Activated CD4-positive, alpha-beta T cell treated with anti-CD3 and anti-CD28 coated beads for 36 hours (primary cell): ENCODE results near the gene UBQLNL. TPM values are rescaled to one million over a fixed set of nuclear protein-coding genes. Genes with fewer than 3 reads are reported as not detected.
A peak's percentile ranks its signal among the peaks of the same experiment; 100 is the strongest.

ENCODE experiments used
- ATAC-seq: fragments of 200-7000 bp; cut with Tn5 transposase; one replicate; pipeline ENCODE4 v1.10.0; 2021; ENCODE audit warnings: mild to moderate bottlenecking, moderate library complexity
- CTCF ChIA-PET: fragments of 350-600 bp; sonication (Branson Sonifier 250); formaldehyde crosslinking; loops from one replicate; lab custom pipeline; 2021; ENCODE audit warnings: antibody characterized with exemption; lab: Charles Lee
- POLR2A ChIA-PET: fragments of 350-600 bp; sonication (Branson Sonifier 250); formaldehyde crosslinking; loops from one replicate; lab custom pipeline; 2021; ENCODE audit warnings: antibody characterized with exemption, inconsistent platforms; lab: Charles Lee
- DNase-seq: peaks from one replicate; pipeline ENCODE4 v3.0.0-alpha.2; 2020
- H3K27ac Mint-ChIP-seq: one replicate; pipeline ENCODE4 v1.8.0; 2021; ENCODE audit warnings: mixed read lengths
- H3K27me3 Mint-ChIP-seq: one replicate; pipeline ENCODE4 v1.8.0; 2021; ENCODE audit warnings: mixed read lengths
- H3K36me3 Mint-ChIP-seq: one replicate; pipeline ENCODE4 v1.8.0; 2021; ENCODE audit warnings: low read depth, mixed read lengths
- H3K4me1 Mint-ChIP-seq: one replicate; pipeline ENCODE4 v1.8.0; 2021; ENCODE audit warnings: mixed read lengths
- H3K4me3 Mint-ChIP-seq: one replicate; pipeline ENCODE4 v1.8.0; 2021; ENCODE audit warnings: mild to moderate bottlenecking, moderate library complexity, mixed read lengths
- H3K9me3 Mint-ChIP-seq: one replicate; pipeline ENCODE4 v1.8.0; 2021; ENCODE audit warnings: low read depth, mixed read lengths
- intact Hi-C, 2 experiments: fragments of 100-400 bp; cut with DNase I in 1 of 2; cut with micrococcal nuclease in 1 of 2; formaldehyde crosslinking; loops; one replicate each; pipeline versions ENCODE4 v1.14.2 to v1.15.1; 2022 to 2024; cut with DNase I, micrococcal nuclease
- total RNA-seq, 2 experiments: library from RNA; stranded (reverse); gene quantifications; one replicate each; pipeline ENCODE4 v1.2.3, GENCODE V29; 2021

The UBQLNL gene
- total RNA-seq: under 1 TPM; 0.11 to 0.14 TPM

GRCh38 chr11:5516599-5516998 lies at the start of gene UBQLNL:
UBQLNL (minus strand) TSS chr11:5516699; CDS start chr11:5516441, 258 bp downstream.
- ChIA-PET CTCF (no interaction called here), POLR2A (no interaction called here)
- ATAC-seq (no peak), DNase-seq (no peak)
- Mint-ChIP-seq H3K4me3 (no peak within 1 kb of the TSS), H3K9me3 (no peaks in the 10 kb centered on the region), H3K27ac (no peak within 1 kb of the TSS), H3K27me3 (peaks cover under 1% of the 10 kb centered on the region), H3K4me1 (no peaks in the 10 kb centered on the region), H3K36me3 (no peaks in the 10 kb centered on the region)
- intact Hi-C loops: no loop called here

- Mint-ChIP-seq H3K4me3 (no peak overlapping the region), H3K9me3 (peaks cover 2% of the 10 kb centered on the region), H3K36me3 (no peaks in the 10 kb centered on the region), H3K4me1 (peaks cover 6% of the 10 kb centered on the region), H3K27me3 (peaks cover 2% of the 10 kb centered on the region), H3K27ac (no peak overlapping the region)
- intact Hi-C loops: no loop called here
- CTCF ChIA-PET: interaction anchor here (1.0 kb wide), 1 partner anchor 327 kb away, joined by 4 read pairs; no protein-coding TSS in a partner anchor
- DNase-seq (no peak), ATAC-seq (peak; percentile 42)
- POLR2A ChIA-PET: no interaction called here
Observed at GRCh38 chr11:5564259-5565019, 47.9 kb upstream of the UBQLNL start.

- no peaks in the 10 kb centered on the region for H3K4me1 Mint-ChIP-seq
- no peak for DNase-seq
- H3K27me3 Mint-ChIP-seq: peaks cover 6% of the 10 kb centered on the region
- ChIA-PET CTCF (no interaction called here), POLR2A (no interaction called here)
- no peak for ATAC-seq
- intact Hi-C loops: loop anchor here in 1 of 2 experiments (10.0 kb wide), 1 partner anchor 433 kb away; no protein-coding TSS in a partner anchor
- no peaks in the 10 kb centered on the region for H3K36me3 Mint-ChIP-seq
- no peak overlapping the region for H3K27ac Mint-ChIP-seq
- no peaks in the 10 kb centered on the region for H3K9me3 Mint-ChIP-seq
- H3K4me3 Mint-ChIP-seq: no peak overlapping the region
Observed at GRCh38 chr11:5557751-5558150, 41.3 kb upstream of the UBQLNL start.

GRCh38 chr11:5556596-5557188 lies 40.2 kb upstream of the UBQLNL start:
- ATAC-seq (no peak), DNase-seq (no peak)
- no peaks in the 10 kb centered on the region for H3K9me3 Mint-ChIP-seq
- no peaks in the 10 kb centered on the region for H3K36me3 Mint-ChIP-seq
- H3K4me1 Mint-ChIP-seq: no peaks in the 10 kb centered on the region
- no peak overlapping the region for H3K4me3 Mint-ChIP-seq
- intact Hi-C loops: loop anchor here in 1 of 2 experiments (10.0 kb wide), 1 partner anchor 432 kb away; no protein-coding TSS in a partner anchor
- peaks cover 6% of the 10 kb centered on the region for H3K27me3 Mint-ChIP-seq
- CTCF ChIA-PET: interaction anchor here (0.6 kb wide), 1 partner anchor 53 kb away, joined by 3 read pairs; no protein-coding TSS in a partner anchor
- POLR2A ChIA-PET: no interaction called here
- H3K27ac Mint-ChIP-seq: no peak overlapping the region

GRCh38 chr11:5553343-5553742 lies 36.8 kb upstream of the UBQLNL start:
- Mint-ChIP-seq H3K27me3 (peaks cover 6% of the 10 kb centered on the region), H3K9me3 (no peaks in the 10 kb centered on the region), H3K4me3 (no peak overlapping the region), H3K4me1 (no peaks in the 10 kb centered on the region), H3K36me3 (no peaks in the 10 kb centered on the region), H3K27ac (no peak overlapping the region)
- ATAC-seq: no peak
- POLR2A ChIA-PET: no interaction called here
- CTCF ChIA-PET: no interaction called here
- no peak for DNase-seq
- intact Hi-C loops: loop anchor here in 1 of 2 experiments (1.0 to 10.0 kb wide), 2 partner anchors 77 to 429 kb away; no protein-coding TSS in a partner anchor

- Mint-ChIP-seq H3K36me3 (no peaks in the 10 kb centered on the region), H3K9me3 (no peaks in the 10 kb centered on the region), H3K27ac (no peak overlapping the region), H3K27me3 (peaks cover 3% of the 10 kb centered on the region), H3K4me3 (no peak overlapping the region), H3K4me1 (no peaks in the 10 kb centered on the region)
- intact Hi-C loops: loop anchor here in 1 of 2 experiments (10.0 kb wide), 1 partner anchor 426 kb away; no protein-coding TSS in a partner anchor
- ChIA-PET POLR2A (no interaction called here), CTCF (interaction anchor here (1.4 kb wide), 1 partner anchor 74 kb away, joined by 3 read pairs; no protein-coding TSS in a partner anchor)
- DNase-seq (no peak), ATAC-seq (no peak)
Observed at GRCh38 chr11:5550440-5551095, 34.1 kb upstream of the UBQLNL start.

- intact Hi-C loops: no loop called here
- ChIA-PET CTCF (no interaction called here), POLR2A (no interaction called here)
- no peaks in the 10 kb centered on the region for H3K9me3 Mint-ChIP-seq
- H3K4me3 Mint-ChIP-seq: no peak within 1 kb of the TSS
- ATAC-seq: no peak
- no peaks in the 10 kb centered on the region for H3K27me3 Mint-ChIP-seq
- DNase-seq: no peak
- H3K4me1 Mint-ChIP-seq: no peaks in the 10 kb centered on the region
- H3K36me3 Mint-ChIP-seq: no peaks in the 10 kb centered on the region
- H3K27ac Mint-ChIP-seq: no peak within 1 kb of the TSS
Observed at GRCh38 chr11:5548440-5548839, 31.9 kb upstream of the UBQLNL start, which contains the start of gene OR52H1. OR52H1 (minus strand) TSS chr11:5548540; CDS start chr11:5545505, 3,035 bp downstream.

- no peaks in the 10 kb centered on the region for H3K36me3 Mint-ChIP-seq
- ChIA-PET POLR2A (no interaction called here), CTCF (no interaction called here)
- DNase-seq (no peak), ATAC-seq (no peak)
- H3K4me3 Mint-ChIP-seq: no peak overlapping the region
- intact Hi-C loops: no loop called here
- H3K27me3 Mint-ChIP-seq: no peaks in the 10 kb centered on the region
- H3K9me3 Mint-ChIP-seq: no peaks in the 10 kb centered on the region
- H3K27ac Mint-ChIP-seq: no peak overlapping the region
- H3K4me1 Mint-ChIP-seq: no peaks in the 10 kb centered on the region
Observed at GRCh38 chr11:5547982-5548381, 31.5 kb upstream of the UBQLNL start.

- Mint-ChIP-seq H3K4me1 (no peaks in the 10 kb centered on the region), H3K27ac (no peak overlapping the region), H3K9me3 (no peaks in the 10 kb centered on the region), H3K27me3 (no peaks in the 10 kb centered on the region), H3K36me3 (no peaks in the 10 kb centered on the region), H3K4me3 (no peak overlapping the region)
- POLR2A ChIA-PET: no interaction called here
- intact Hi-C loops: no loop called here
- CTCF ChIA-PET: no interaction called here
- DNase-seq (no peak), ATAC-seq (no peak)
Observed at GRCh38 chr11:5546457-5546856, 30.0 kb upstream of the UBQLNL start.

- ChIA-PET POLR2A (no interaction called here), CTCF (no interaction called here)
- peaks cover 2% of the 10 kb centered on the region for H3K9me3 Mint-ChIP-seq
- intact Hi-C loops: no loop called here
- no peak overlapping the region for H3K4me3 Mint-ChIP-seq
- no peaks in the 10 kb centered on the region for H3K4me1 Mint-ChIP-seq
- no peak for DNase-seq
- no peaks in the 10 kb centered on the region for H3K27me3 Mint-ChIP-seq
- H3K36me3 Mint-ChIP-seq: no peaks in the 10 kb centered on the region
- no peak overlapping the region for H3K27ac Mint-ChIP-seq
- ATAC-seq: no peak
Observed at GRCh38 chr11:5541427-5541826, 24.9 kb upstream of the UBQLNL start.

- DNase-seq: no peak
- intact Hi-C loops: no loop called here
- POLR2A ChIA-PET: no interaction called here
- no peaks in the 10 kb centered on the region for H3K27me3 Mint-ChIP-seq
- no peak overlapping the region for H3K27ac Mint-ChIP-seq
- no peak for ATAC-seq
- no peaks in the 10 kb centered on the region for H3K36me3 Mint-ChIP-seq
- no peaks in the 10 kb centered on the region for H3K4me1 Mint-ChIP-seq
- CTCF ChIA-PET: no interaction called here
- H3K4me3 Mint-ChIP-seq: no peak overlapping the region
- peaks cover 2% of the 10 kb centered on the region for H3K9me3 Mint-ChIP-seq
Observed at GRCh38 chr11:5536482-5536881, 20.0 kb upstream of the UBQLNL start.
